OCI-LY7 (cell line): ENCODE results near the gene PGBD1. TPM values are rescaled to one million over a fixed set of nuclear protein-coding genes. Genes with fewer than 3 reads are reported as not detected.

Experiments
- BruUV-seq: library from RNA; stranded (reverse); fragments of 400-500 nt; replicated peaks from 2 replicates; lab custom pipeline; 2021; lab: Mats Ljungman, UMichigan
- CTCF ChIA-PET: fragments of 300-600 bp; sonication (Branson Sonifier 250); formaldehyde crosslinking; loops from one replicate; lab custom pipeline; 2022; ENCODE audit warnings: antibody characterized with exemption; ENCODE audit not compliant: unreplicated experiment; lab: Charles Lee
- POLR2A ChIA-PET: fragments of 300-600 bp; sonication (Branson Sonifier 250); formaldehyde crosslinking; loops from one replicate; lab custom pipeline; 2022; ENCODE audit warnings: antibody characterized with exemption; lab: Charles Lee
- DNase-seq: peaks from one replicate; pipeline ENCODE4 v3.0.0-alpha.2; 2015; ENCODE audit warnings: low spot score
- H2AFZ ChIP-seq: fragments of 200-600 bp; sonication (generic), shearing (Covaris generic); 2 replicates; pipeline ENCODE4 v1.6.1; 2014; ENCODE audit warnings: mild to moderate bottlenecking, antibody characterized with exemption, low read length, moderate library complexity
- H3K27ac ChIP-seq: fragments of 200-600 bp; sonication (generic); 2 replicates; pipeline ENCODE4 v1.5.1; 2014; ENCODE audit warnings: mixed run types, low read depth, mild to moderate bottlenecking, moderate library complexity, low read length, inconsistent platforms; ENCODE audit not compliant: poor library complexity, severe bottlenecking
- H3K36me3 ChIP-seq: fragments of 200-600 bp; sonication (generic); 2 replicates; pipeline ENCODE4 v1.6.1; 2014; ENCODE audit warnings: mild to moderate bottlenecking, antibody characterized with exemption, low read length, moderate library complexity, mixed read lengths; ENCODE audit not compliant: insufficient read depth
- H3K4me1 ChIP-seq: fragments of 200-600 bp; sonication (generic); 2 replicates; pipeline ENCODE4 v1.5.1; 2014; ENCODE audit warnings: mild to moderate bottlenecking, low read length; ENCODE audit not compliant: insufficient read depth, poor library complexity, severe bottlenecking
- H3K4me2 ChIP-seq: fragments of 200-600 bp; sonication (generic); 2 replicates; pipeline ENCODE4 v1.6.1; 2014; ENCODE audit warnings: mild to moderate bottlenecking, low read length
- H3K4me3 ChIP-seq: fragments of 200-600 bp; sonication (generic); 2 replicates; pipeline ENCODE4 v1.5.1; 2014; ENCODE audit warnings: mild to moderate bottlenecking, low read depth, low read length; ENCODE audit not compliant: poor library complexity, severe bottlenecking
- H3K79me2 ChIP-seq: fragments of 200-600 bp; sonication (generic); 2 replicates; pipeline ENCODE4 v1.6.1; 2016; ENCODE audit warnings: low read depth, mild to moderate bottlenecking, low read length, moderate library complexity, mixed read lengths; ENCODE audit not compliant: insufficient read depth
- H3K9me2 ChIP-seq: fragments of 200-600 bp; sonication (generic); 2 replicates; pipeline ENCODE4 v1.6.1; 2016; ENCODE audit warnings: mild to moderate bottlenecking, low read length, mixed read lengths; ENCODE audit not compliant: insufficient read depth
- H3K9me3 ChIP-seq: fragments of 200-600 bp; sonication (generic); 2 replicates; pipeline ENCODE4 v1.6.1; 2014; ENCODE audit warnings: mild to moderate bottlenecking, mixed run types, low read length, mixed read lengths
- H4K20me1 ChIP-seq: fragments of 200-600 bp; sonication (generic); 2 replicates; pipeline ENCODE4 v1.6.1; 2014; ENCODE audit warnings: mild to moderate bottlenecking, antibody characterized with exemption, low read length, moderate library complexity, mixed read lengths; ENCODE audit not compliant: insufficient read depth
- EZH2phosphoT487 ChIP-seq: fragments of 200-600 bp; sonication (generic); IDR thresholded peaks from 2 replicates; pipeline ENCODE4 v1.6.1; 2018; ENCODE audit warnings: low read depth, borderline replicate concordance, mild to moderate bottlenecking, mixed run types, antibody characterized with exemption, low read length, moderate library complexity, mixed read lengths
- intact Hi-C: fragments of 100-400 bp; cut with micrococcal nuclease; formaldehyde crosslinking; loops from one replicate; pipeline ENCODE4 v1.10.0; 2022; ENCODE audit not compliant: unreplicated experiment
- total RNA-seq, 2 experiments: library from RNA; depleted of rRNA in 1 of 2; stranded (reverse); fragments of >200 nt in 1 of 2; shearing (Covaris generic) in 1 of 2; gene quantifications; 2 replicates each; pipeline ENCODE4 v1.2.3, GENCODE V29; 2014 to 2022
- TF ChIP-seq, protein P1 (sequence below): fragments of 200-600 bp; sonication (generic); conservative IDR thresholded peaks from 2 replicates; pipeline ENCODE4 v1.5.1; 2014; ENCODE audit warnings: mild to moderate bottlenecking, antibody characterized with exemption, low read length, moderate library complexity, mixed read lengths

The PGBD1 gene
- total RNA-seq, 2 experiments from 2014 or later, result 1.6 to 3.3 TPM

DNA sequence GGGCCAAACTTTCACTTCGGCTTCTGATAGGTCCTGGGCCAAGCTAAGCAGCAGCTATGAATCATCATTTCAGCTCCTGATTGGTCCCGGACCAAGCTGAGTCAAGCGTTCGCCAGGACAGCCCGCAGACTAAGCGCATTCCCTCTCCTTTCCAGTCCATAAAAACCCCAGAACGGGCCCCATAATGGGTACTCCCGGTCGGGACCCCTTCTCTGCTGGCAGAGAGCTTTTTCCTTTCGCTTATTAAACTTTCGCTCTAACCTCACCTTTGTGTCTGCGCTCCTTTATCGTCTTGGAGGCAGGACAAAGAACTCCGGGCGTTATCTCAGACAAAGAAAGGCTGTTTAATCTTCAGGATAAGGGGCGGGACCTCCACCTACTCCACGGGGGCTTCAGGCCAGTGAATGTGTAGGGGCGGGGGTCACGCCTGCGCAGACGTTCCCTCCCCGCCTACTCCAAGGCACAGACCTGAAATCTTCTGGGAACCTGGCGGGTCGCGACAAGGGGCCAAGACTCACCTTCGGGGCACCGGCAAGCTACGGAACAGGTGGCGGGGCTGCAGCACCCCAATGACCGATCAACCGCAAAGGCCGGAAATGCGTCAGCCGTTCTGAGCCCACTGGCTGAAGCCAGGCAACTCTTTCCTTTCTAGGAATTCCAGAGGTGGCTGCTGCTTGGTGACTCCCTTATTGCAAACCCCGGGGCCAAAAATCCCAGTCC is 54.4 kb downstream of the PGBD1 start, which contains the start of gene ZSCAN31:
ZSCAN31 (minus strand) TSS at position 585 of the 720 bp plus-strand sequence. CDS start 6,465 bp downstream, outside the sequence.
- Histone ChIP-seq H3K4me2 (peak within 1 kb of the TSS; percentile 89), H3K9me2 (no peaks in the 10 kb centered on the region), H3K79me2 (no peaks in the 10 kb centered on the region), H3K27ac (no peak within 1 kb of the TSS), H3K9me3 (peaks cover 12% of the 10 kb centered on the region), H4K20me1 (no peaks in the 10 kb centered on the region), H3K4me1 (peaks cover 14% of the 10 kb centered on the region), H3K4me3 (peak within 1 kb of the TSS; percentile 65), H2AFZ (peak within 1 kb of the TSS; percentile 62), H3K36me3 (no peaks in the 10 kb centered on the region)
- no peak for TF ChIP-seq EZH2phosphoT487
- TF ChIP-seq, protein P1, sequence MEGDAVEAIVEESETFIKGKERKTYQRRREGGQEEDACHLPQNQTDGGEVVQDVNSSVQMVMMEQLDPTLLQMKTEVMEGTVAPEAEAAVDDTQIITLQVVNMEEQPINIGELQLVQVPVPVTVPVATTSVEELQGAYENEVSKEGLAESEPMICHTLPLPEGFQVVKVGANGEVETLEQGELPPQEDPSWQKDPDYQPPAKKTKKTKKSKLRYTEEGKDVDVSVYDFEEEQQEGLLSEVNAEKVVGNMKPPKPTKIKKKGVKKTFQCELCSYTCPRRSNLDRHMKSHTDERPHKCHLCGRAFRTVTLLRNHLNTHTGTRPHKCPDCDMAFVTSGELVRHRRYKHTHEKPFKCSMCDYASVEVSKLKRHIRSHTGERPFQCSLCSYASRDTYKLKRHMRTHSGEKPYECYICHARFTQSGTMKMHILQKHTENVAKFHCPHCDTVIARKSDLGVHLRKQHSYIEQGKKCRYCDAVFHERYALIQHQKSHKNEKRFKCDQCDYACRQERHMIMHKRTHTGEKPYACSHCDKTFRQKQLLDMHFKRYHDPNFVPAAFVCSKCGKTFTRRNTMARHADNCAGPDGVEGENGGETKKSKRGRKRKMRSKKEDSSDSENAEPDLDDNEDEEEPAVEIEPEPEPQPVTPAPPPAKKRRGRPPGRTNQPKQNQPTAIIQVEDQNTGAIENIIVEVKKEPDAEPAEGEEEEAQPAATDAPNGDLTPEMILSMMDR, result no peak
- ChIA-PET CTCF (no interaction called here), POLR2A (interaction anchor here (0.6 to 2.8 kb wide), 3 partner anchors 10 to 853 kb away, joined by 5 to 9 read pairs (median 6); no protein-coding TSS in a partner anchor)
- BruUV-seq, result no TSS peak
- DNase-seq, result peak; percentile 44
- intact Hi-C loops, result no loop called here

DNA sequence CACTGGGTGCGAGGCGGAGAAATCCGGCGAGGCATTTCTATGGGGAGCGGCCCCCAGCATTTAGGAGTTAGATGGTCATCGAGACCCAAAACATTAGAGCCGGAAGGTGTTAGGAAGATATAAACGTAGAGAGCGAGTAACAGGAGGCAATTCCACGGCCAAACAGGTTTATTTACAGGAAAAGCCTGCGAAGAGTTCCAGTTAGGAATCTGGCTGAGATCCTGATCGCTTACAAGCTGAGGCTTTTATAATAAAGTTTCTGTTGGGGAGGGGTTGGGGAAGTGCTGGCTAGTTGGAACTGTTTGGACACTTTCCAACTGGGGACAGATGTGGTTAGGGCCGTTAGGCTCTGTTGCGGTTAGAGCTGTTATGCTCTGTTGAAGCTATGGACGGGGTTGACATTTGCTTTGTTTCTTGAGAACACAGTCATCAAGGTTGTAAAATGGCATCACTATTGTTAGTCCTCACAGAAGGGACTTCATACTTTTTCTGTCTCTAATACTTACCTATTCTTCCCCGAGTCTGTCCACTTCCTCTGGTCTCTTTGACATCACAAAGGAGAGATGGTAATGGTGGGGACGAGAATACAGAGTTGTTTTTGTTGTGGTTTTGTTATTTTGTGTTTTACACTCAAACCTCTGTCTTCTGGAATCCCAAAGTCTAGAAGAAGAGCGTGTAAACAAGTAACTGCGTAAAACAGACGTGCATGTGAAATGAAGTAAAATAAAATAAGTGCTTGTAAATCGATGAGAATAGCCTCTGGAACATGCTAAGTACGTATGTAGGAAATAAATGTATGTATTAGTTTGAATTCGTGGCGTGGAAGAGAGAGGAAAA is 55.1 kb downstream of the PGBD1 start:
- no peaks in the 10 kb centered on the region for H4K20me1 ChIP-seq
- H3K4me2 ChIP-seq, result peak overlapping the region; percentile 89
- peaks cover 14% of the 10 kb centered on the region for H3K4me1 ChIP-seq
- H3K9me2 ChIP-seq, result no peaks in the 10 kb centered on the region
- H3K9me3 ChIP-seq, result peaks cover 16% of the 10 kb centered on the region
- BruUV-seq, result no TSS peak
- no peaks in the 10 kb centered on the region for H3K79me2 ChIP-seq
- no peaks in the 10 kb centered on the region for H3K36me3 ChIP-seq
- TF ChIP-seq EZH2phosphoT487, result no peak
- TF ChIP-seq, protein P1, result no peak
- POLR2A ChIA-PET, result interaction anchor here (0.6 to 2.8 kb wide), 3 partner anchors 9 to 854 kb away, joined by 5 to 9 read pairs (median 6); no protein-coding TSS in a partner anchor
- intact Hi-C loops, result no loop called here
- peak overlapping the region; percentile 62; the same call in 1 of the 2 replicates for H2AFZ ChIP-seq
- no peak overlapping the region for H3K27ac ChIP-seq
- CTCF ChIA-PET, result no interaction called here
- DNase-seq, result peak; percentile 57
- peak overlapping the region; percentile 65 for H3K4me3 ChIP-seq
